Ovary (tissue), 3 donors: ENCODE results near the gene GP5.

Experiments used
- EP300 ChIP-seq: sonication (generic); formaldehyde crosslinking; IDR thresholded peaks from one replicate; pipeline ENCODE4 v1.6.1; 2017; ENCODE audit warnings: antibody characterized with exemption
- POLR2A ChIP-seq: fragments of 450-650 bp; IDR thresholded peaks from one replicate; pipeline ENCODE4 v1.6.1; 2017; ENCODE audit warnings: antibody characterized with exemption, mild to moderate bottlenecking, moderate library complexity
- TF ChIP-seq, protein P1 (sequence below), 3 donors: fragments of 450-650 bp in 2 of 3; fragments of 200-600 bp in 1 of 3; IDR thresholded peaks; one replicate each; pipeline versions ENCODE4 v1.5.1 to v1.8.0; 2016 to 2022; ENCODE audit warnings: antibody characterized with exemption in 3 of 3, mild to moderate bottlenecking in 1 of 3
- donor health status: DM: no; HTN: no; CAD: no.

DNA sequence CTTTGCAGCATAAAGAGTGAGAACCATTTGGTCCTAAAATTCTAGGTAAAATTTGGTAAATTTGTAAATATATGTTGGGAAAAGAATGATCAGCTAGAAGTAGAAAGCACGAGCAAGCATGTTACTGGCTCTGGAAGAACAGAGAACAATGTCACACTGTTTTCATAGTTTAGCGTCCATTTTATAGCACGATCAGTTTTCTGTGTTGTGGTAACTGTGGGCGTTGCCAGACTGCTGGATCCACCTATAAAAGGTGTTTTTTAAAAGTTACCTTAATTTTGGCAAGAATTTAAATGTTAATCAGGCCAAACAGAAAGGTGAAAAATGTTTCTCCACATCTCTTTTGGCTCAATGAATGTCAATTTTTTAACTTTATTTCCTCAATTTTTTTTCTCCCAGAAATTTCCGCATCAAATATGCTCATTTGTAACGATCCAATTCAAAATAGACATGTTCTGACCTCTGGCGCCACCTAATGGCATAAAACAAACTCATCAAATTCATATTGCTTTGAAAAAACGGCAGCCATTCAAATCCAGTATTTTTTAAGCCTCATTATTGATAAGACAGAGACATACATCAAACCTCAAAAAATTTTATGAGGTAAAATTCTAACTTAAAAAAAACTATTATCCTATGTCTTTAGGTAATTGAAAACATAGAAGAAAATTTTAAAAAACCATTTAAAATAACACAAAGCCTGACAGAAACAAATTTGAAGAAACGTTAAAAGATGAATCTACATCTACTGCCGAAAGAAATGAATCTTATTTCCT lies 5.5 kb upstream of the GP5 start:
- TF ChIP-seq EP300 (no peak), POLR2A (no peak)
- TF ChIP-seq, protein P1, sequence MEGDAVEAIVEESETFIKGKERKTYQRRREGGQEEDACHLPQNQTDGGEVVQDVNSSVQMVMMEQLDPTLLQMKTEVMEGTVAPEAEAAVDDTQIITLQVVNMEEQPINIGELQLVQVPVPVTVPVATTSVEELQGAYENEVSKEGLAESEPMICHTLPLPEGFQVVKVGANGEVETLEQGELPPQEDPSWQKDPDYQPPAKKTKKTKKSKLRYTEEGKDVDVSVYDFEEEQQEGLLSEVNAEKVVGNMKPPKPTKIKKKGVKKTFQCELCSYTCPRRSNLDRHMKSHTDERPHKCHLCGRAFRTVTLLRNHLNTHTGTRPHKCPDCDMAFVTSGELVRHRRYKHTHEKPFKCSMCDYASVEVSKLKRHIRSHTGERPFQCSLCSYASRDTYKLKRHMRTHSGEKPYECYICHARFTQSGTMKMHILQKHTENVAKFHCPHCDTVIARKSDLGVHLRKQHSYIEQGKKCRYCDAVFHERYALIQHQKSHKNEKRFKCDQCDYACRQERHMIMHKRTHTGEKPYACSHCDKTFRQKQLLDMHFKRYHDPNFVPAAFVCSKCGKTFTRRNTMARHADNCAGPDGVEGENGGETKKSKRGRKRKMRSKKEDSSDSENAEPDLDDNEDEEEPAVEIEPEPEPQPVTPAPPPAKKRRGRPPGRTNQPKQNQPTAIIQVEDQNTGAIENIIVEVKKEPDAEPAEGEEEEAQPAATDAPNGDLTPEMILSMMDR (IDR thresholded peaks at IDR 0.05): peak; percentile 22 to 63 (median 52)
